Measurements from ENCODE around the gene CPLX1.

- no peak for TF ChIP-seq CTCF (IDR thresholded peaks at IDR 0.05)
- no peak for TF ChIP-seq POLR2A (IDR thresholded peaks at IDR 0.05)
These were observed 39.2 kb upstream of the CPLX1 start for GRCh38 chr4:865121-865465.
